ENCODE data around the gene PIK3R6. TPM values are rescaled to one million over a fixed set of nuclear protein-coding genes. Genes with fewer than 3 reads are reported as not detected.

Gene PIK3R6
- total and polyA plus RNA-seq, 2 of the 13 experiments (the other 11 are each of a cell fraction or from before 2014, with no cell fraction given): not detected

GRCh38 chr17:8890671-8891070, 23.2 kb upstream of the PIK3R6 start:
- Histone ChIP-seq H3K79me2 (ENCODE audit: insufficient read depth, low read length) (no peaks in the 10 kb centered on the region), H3K36me3 (replicated peaks in 1 of 2; ENCODE audit: control insufficient read depth in 1 of 2, insufficient read depth in 2 of 2, low read length in 2 of 2) (no peaks in the 10 kb centered on the region), H3K9me3 (ENCODE audit: low read length) (no peaks in the 10 kb centered on the region), H2AFZ (ENCODE audit: low read length) (no peak overlapping the region), H3K27ac (ENCODE audit: extremely low read length, insufficient read depth, low read length) (no peak overlapping the region), H4K20me1 (ENCODE audit: insufficient read depth, low read length) (no peaks in the 10 kb centered on the region), H3K4me2 (ENCODE audit: low read depth, low read length) (no peak overlapping the region), H3K9ac (ENCODE audit: insufficient read depth, low read depth, low read length) (no peak overlapping the region), H3K4me3 (replicated peaks in 1 of 3; ENCODE audit: insufficient read depth in 1 of 3, low read depth in 2 of 3, low read length in 3 of 3) (no peak overlapping the region), H3K4me1 (ENCODE audit: insufficient read depth, low read length) (no peaks in the 10 kb centered on the region), H3K27me3 (ENCODE audit: control insufficient read depth in 1 of 2, insufficient read depth in 2 of 2, low read length in 2 of 2) (peaks cover 7 to 40% of the 10 kb centered on the region in 2 experiments; a peak in 4 of 5 replicates)
- ATAC-seq (no peak), FAIRE-seq (no peak), DNase-seq (ENCODE audit: low spot score) (no peak)
- ChIA-PET CTCF (ENCODE audit: low intra/inter-chr PET ratio, low total read pairs) (no interaction called here), POLR2A (no interaction called here)
- no TSS peak for BruUV-seq (replicated peaks)
- in situ Hi-C loops (cut with HindIII; ENCODE audit: extremely low pct_ligation_motif_present, low pct_unique_long_range_greater_than_20kb): no loop called here
- intact Hi-C loops (cut with micrococcal nuclease; ENCODE audit: unreplicated experiment): no loop called here
- TF ChIP-seq ADNP (CRISPR knock-in tag; IDR thresholded peaks at IDR 0.05) (no peak), EHMT2 (IDR thresholded peaks at IDR 0.05; ENCODE audit: borderline replicate concordance, low read depth, low read length) (no peak), U2AF1 (optimal IDR thresholded peaks at IDR 0.05; ENCODE audit: low read depth, low read length) (no peak), ZNF407 (CRISPR knock-in tag; IDR thresholded peaks at IDR 0.05; ENCODE audit: not compliant biosample characterization) (no peak), REPIN1 (CRISPR knock-in tag; IDR thresholded peaks at IDR 0.05; ENCODE audit: borderline replicate concordance, low read depth) (no peak), GLI4 (CRISPR knock-in tag; IDR thresholded peaks at IDR 0.05; ENCODE audit: borderline replicate concordance) (no peak), ZNF7 (CRISPR knock-in tag; IDR thresholded peaks at IDR 0.05) (no peak), JUNB (CRISPR knock-in tag; IDR thresholded peaks at IDR 0.05; ENCODE audit: borderline replicate concordance) (no peak), PREB (CRISPR knock-in tag; IDR thresholded peaks at IDR 0.05) (no peak), ZNF562 (CRISPR knock-in tag; IDR thresholded peaks at IDR 0.05; ENCODE audit: borderline replicate concordance) (no peak), SIX4 (CRISPR knock-in tag; IDR thresholded peaks at IDR 0.05) (no peak), ERF (CRISPR knock-in tag; IDR thresholded peaks at IDR 0.05) (no peak), JARID2 (CRISPR knock-in tag; IDR thresholded peaks at IDR 0.05; ENCODE audit: insufficient replicate concordance) (no peak), ATAD3A (CRISPR knock-in tag; IDR thresholded peaks at IDR 0.05) (no peak)
- no CpG with 5 or more reads among the region's 12 CpGs for WGBS (ENCODE audit: low lambda C conversion rate)

Data from HepG2 (cell line).